HG03103 (cell line): ENCODE data around the gene OSBPL10.
A peak's percentile ranks its signal among the peaks of the same experiment; 100 is the strongest.

ENCODE experiments used
- ATAC-seq: cut with Tn5 transposase; IDR thresholded peaks from one replicate; pipeline ENCODE4 v1.9.1; 2021; ENCODE audit warnings: low read depth; ENCODE audit not compliant: unreplicated experiment

Gene OSBPL10

GRCh38 chr3:31960793-31961431 is 20.1 kb downstream of the OSBPL10 start:
- ATAC-seq = no peak

GRCh38 chr3:31959951-31960792 is 20.9 kb downstream of the OSBPL10 start:
- ATAC-seq = no peak

- no peak for ATAC-seq
Measured at GRCh38 chr3:31959251-31959650, 21.8 kb downstream of the OSBPL10 start.

- ATAC-seq = no peak
Measured at GRCh38 chr3:31958701-31959152, 22.3 kb downstream of the OSBPL10 start.

GRCh38 chr3:31957106-31957505 is 24.0 kb downstream of the OSBPL10 start:
- ATAC-seq = no peak

- ATAC-seq = no peak
Measured at GRCh38 chr3:31955581-31955980, 25.5 kb downstream of the OSBPL10 start.

GRCh38 chr3:31953636-31954035 is 27.4 kb downstream of the OSBPL10 start:
- no peak for ATAC-seq

GRCh38 chr3:31953091-31953490 is 28.0 kb downstream of the OSBPL10 start:
- ATAC-seq = no peak

GRCh38 chr3:31952205-31952604 is 28.9 kb downstream of the OSBPL10 start:
- peak; percentile 95 for ATAC-seq

- no peak for ATAC-seq
Measured at GRCh38 chr3:31948280-31948679, 32.8 kb downstream of the OSBPL10 start.

GRCh38 chr3:31947671-31948091 is 33.4 kb downstream of the OSBPL10 start:
- ATAC-seq = no peak

- ATAC-seq = no peak
Measured at GRCh38 chr3:31947162-31947561, 33.9 kb downstream of the OSBPL10 start.

- peak; percentile 53 for ATAC-seq
Measured at GRCh38 chr3:31946484-31947081, 34.5 kb downstream of the OSBPL10 start.

GRCh38 chr3:31945738-31946052 is 35.4 kb downstream of the OSBPL10 start:
- no peak for ATAC-seq

- no peak for ATAC-seq
Measured at GRCh38 chr3:31943041-31943440, 38.0 kb downstream of the OSBPL10 start.

- no peak for ATAC-seq
Measured at GRCh38 chr3:31942446-31942845, 38.6 kb downstream of the OSBPL10 start.

GRCh38 chr3:31937225-31937624 is 43.8 kb downstream of the OSBPL10 start:
- no peak for ATAC-seq

GRCh38 chr3:31936420-31937060 is 44.5 kb downstream of the OSBPL10 start:
- ATAC-seq = no peak

GRCh38 chr3:31934866-31935265 is 46.2 kb downstream of the OSBPL10 start:
- no peak for ATAC-seq

- ATAC-seq = no peak
Measured at GRCh38 chr3:31934018-31934417, 47.0 kb downstream of the OSBPL10 start.

- no peak for ATAC-seq
Measured at GRCh38 chr3:31932990-31933389, 48.1 kb downstream of the OSBPL10 start.
